ENCODE data around the gene SATB1.
"Not testable (repeated sequence)": the region's sequence is repeated elsewhere in the genome, so short reads cannot be mapped to it uniquely, and the experiment has no call there.

SATB1 gene

GRCh38 chr3:18424729-18425640 lies at the start of gene SATB1:
TSS of gene SATB1 (minus strand) at chr3:18425339. CDS start at chr3:18420967, 4,372 bp downstream.
- DNase-seq = peak; percentile 58 to 82 (median 69)

DNA sequence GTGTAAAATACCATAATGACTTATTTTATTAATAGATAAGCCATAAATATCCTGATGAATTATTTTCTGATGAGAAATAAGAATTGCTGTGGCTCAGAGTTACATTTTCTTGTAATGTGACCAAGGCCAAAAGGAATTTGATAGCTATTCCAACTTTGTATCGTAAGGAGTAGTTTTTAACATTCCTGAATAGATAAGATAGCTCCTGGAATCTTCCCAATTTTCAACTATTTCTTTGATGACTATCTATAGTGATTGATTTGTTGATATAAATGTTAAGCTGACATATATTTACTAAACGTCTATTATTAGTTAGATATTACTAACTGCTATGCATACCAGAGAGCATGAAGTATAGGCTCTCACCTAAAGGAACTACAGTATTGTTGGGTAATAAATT lies 49.1 kb upstream of the SATB1 start:
- no peak for DNase-seq

DNA sequence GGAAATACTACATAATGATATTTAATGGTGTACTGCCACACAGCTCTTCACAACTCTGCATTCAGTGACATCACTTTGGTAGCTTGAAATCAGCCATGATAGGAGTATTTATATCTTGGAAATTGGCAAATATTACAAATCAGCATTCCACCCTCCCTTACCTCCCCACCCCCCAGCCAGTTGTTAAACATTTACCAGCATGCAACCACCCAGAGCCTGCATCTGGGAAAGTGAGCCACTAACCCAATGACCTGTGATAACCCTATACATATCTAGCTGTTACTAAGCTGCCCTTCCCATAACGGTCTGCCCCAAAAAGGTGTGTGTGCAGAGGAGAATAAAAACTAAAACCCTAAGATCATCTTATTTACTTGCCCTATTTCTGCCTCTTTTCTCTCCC lies 44.6 kb upstream of the SATB1 start:
- no peak for DNase-seq

- DNase-seq = no peak
Measured at GRCh38 chr3:18466136-18466535, 41.0 kb upstream of the SATB1 start.

GRCh38 chr3:18454766-18455165 lies 29.6 kb upstream of the SATB1 start:
- DNase-seq = no peak

- DNase-seq = not testable (repeated sequence)
Measured at GRCh38 chr3:18449618-18450017, 24.5 kb upstream of the SATB1 start.

- no peak for DNase-seq
Measured at GRCh38 chr3:18447720-18448119, 22.6 kb upstream of the SATB1 start.

DNA sequence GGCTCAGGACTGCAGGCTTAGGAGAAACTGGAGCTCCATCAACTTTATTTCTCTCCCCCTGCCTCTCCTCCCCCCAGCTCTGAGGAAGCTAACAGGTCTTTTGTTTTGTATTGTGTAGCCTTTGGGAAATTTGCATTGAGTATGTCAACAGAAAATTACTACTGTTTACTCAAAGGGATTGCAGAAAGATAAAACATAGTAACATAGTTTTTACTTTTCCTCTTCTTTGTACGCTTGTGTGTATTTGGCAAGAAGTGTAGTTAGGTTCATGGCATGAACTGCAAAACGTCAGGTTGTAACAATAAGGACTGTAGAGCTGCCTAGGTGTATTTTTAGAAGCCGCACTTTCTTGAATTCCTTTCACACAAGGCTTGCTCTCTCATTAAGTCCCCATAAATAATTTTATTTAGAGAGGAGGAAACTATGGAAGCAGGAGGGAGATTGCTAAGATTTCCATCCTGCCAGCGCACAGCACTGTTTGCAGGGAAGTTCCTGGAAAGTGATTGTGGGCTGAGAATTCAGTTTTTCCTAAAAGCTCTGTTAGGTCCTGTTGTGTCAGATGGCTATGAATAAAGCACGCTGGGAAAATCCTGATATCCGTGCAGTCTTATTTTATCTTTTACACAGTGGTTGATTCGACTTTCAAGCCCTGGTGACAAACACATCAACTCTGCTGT lies 21.1 kb upstream of the SATB1 start:
- peak; percentile 50 to 68 (median 51) for DNase-seq

- peak in 1 of 3 donors; percentile 35 for DNase-seq
Measured at GRCh38 chr3:18445401-18446148, 20.4 kb upstream of the SATB1 start.

DNA sequence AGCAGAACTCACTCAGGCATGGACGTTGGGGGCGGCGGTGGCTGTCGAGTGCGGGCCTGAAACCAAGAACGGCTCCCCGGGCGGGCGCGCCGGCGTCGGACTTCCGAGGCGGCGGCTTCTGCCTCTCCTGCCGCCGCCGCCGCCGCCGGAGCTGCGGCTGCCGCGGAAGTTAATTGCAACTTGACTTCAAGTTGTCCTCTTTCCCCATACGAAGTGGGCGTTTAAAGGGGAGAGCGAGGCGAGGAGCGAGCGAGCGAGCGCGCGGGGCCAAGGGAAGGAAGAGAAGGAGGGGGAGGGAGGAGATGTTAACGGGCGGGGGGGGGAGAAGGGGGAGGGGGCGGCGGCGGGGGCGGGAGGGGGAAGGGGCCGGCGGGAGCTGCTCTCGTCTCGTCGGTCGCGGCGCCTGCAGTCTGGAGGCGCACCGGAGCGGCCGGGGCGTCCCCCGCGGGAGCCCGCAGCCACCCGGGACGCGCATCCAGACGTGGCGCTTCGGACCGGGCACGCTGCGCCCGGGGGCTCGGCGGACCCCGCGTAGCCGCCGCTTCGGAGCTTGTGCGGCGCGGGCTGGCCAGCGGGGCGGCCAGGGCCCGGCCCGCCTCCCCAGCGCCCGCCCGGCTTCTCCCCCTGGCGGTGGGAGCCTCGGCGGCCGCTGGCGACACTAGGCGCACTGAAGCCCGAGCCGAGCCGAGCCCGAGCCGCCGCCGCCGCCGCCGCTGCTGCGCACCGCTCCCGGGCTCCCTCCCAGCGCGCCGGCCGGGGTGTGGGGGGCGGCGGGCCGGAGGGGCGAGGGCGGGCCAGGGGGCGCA lies 19.7 kb upstream of the SATB1 start:
- peak; percentile 86 to 95 (median 92) for DNase-seq

- DNase-seq = peak; percentile 39 to 54 (median 41)
Measured at GRCh38 chr3:18443665-18444594, 18.8 kb upstream of the SATB1 start.

GRCh38 chr3:18442756-18443664 lies 17.9 kb upstream of the SATB1 start:
- no peak for DNase-seq

- DNase-seq = no peak
Measured at GRCh38 chr3:18441551-18441950, 16.4 kb upstream of the SATB1 start.

GRCh38 chr3:18440066-18440722 lies 15.1 kb upstream of the SATB1 start:
- DNase-seq = peak in 1 of 3 donors; percentile 22

- DNase-seq = no peak
Measured at GRCh38 chr3:18439281-18439680, 14.1 kb upstream of the SATB1 start.

GRCh38 chr3:18438586-18438985 lies 13.4 kb upstream of the SATB1 start:
- DNase-seq = no peak

GRCh38 chr3:18436213-18436612 lies 11.1 kb upstream of the SATB1 start:
- DNase-seq = no peak

DNA sequence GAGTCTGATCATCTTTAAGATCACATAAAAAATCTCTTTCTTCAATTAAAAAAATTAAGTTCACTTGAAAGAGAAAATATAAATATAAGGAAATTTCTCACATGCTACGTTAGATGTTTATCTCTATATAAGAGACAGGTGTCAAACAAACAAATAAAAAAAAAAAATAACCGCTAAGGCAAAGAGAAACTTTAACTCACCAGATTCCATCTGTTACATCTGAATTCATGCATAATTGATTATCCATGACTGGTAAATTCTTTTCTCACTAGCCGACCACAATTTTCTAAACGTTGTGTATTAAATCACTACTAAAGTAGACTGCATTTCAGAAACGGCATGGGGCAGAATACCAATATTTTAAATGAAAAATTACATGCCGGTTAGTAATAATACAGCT lies 9.6 kb upstream of the SATB1 start:
- no peak for DNase-seq

DNA sequence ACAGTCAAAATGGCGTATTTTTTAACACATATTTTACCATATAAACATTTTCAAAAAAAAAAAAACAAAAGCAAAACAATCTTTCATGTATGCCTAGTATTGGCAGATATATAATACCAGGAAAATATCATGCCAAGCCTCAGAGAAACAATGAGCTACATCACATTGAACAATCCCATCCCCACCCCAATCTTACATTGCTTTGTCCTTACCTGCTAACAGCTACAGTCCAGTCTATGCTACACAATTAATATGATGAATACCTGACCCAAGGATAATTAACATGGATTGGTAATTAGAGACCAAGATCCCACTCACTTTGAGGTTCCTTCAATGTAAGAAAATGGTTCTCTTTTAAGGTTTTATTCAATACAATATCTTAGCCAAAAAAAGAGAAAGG lies 7.6 kb upstream of the SATB1 start:
- no peak for DNase-seq

GRCh38 chr3:18431266-18431665 lies 6.1 kb upstream of the SATB1 start:
- DNase-seq = no peak
